Stimulated activated CD4-positive, alpha-beta T cell treated with anti-CD3 and anti-CD28 coated beads, Interleukin-2, amount 100 ng/mL, for 24 hours (primary cell): ENCODE data around the gene ABCB10.

Experiments
- DNase-seq, 2 donors: peaks; one replicate each; pipeline ENCODE4 v3.0.0-alpha.2; 2020

The ABCB10 gene

DNA sequence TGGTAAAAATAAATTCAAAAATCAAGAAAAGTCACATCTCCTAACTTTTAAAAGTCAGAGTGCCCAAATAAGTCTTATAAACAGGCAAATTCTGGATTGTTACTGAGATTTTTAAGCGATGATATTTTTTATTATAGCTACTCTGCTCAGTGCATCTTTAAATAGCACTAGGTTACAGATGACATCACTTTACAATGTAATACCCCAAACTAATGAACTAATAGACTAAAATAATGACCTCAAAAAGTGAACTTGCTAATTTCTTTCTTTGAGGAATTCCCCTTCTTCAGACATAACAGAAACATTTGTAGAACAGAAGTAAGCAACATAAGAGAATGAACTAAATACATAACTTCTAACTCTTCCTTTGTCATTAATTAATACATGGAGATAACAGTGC is 91.6 kb downstream of the ABCB10 start:
- DNase-seq: no peak
